CD14-positive monocyte (primary cell): ENCODE measurements around the gene CMTM5. TPM values are rescaled to one million over a fixed set of nuclear protein-coding genes. Genes with fewer than 3 reads are reported as not detected.

Source experiments
- DNase-seq, 3 donors: peaks; one replicate each; pipeline ENCODE4 v3.0.0-alpha.2; 2011 to 2022
- H2AFZ ChIP-seq: 2 replicates; pipeline ENCODE4 v1.6.0; 2012; ENCODE audit warnings: mild to moderate bottlenecking, low read depth, low read length, inconsistent platforms; ENCODE audit not compliant: insufficient read depth, poor library complexity, severe bottlenecking
- H3K27ac ChIP-seq, 2 donors: 1 replicate in 1 of 2; 2 replicates in 1 of 2; pipeline ENCODE4 v1.5.1; 2012 to 2013; ENCODE audit warnings: low read length in 2 of 2, control low read depth in 1 of 2, inconsistent platforms in 1 of 2, low read depth in 1 of 2, mild to moderate bottlenecking in 1 of 2
- H3K27me3 ChIP-seq, 2 donors: one replicate each; pipeline versions ENCODE4 v1.6.0 to v1.6.1; 2011 to 2013; ENCODE audit warnings: low read length in 2 of 2; ENCODE audit not compliant: control insufficient read depth in 2 of 2, insufficient read depth in 2 of 2
- H3K36me3 ChIP-seq, 2 donors: replicated peaks in 1 of 2; 1 replicate in 1 of 2; 2 replicates in 1 of 2; pipeline versions ENCODE4 v1.5.1 to v1.6.1; 2012 to 2013; ENCODE audit warnings: low read length in 2 of 2, control low read depth in 1 of 2, inconsistent platforms in 1 of 2, mild to moderate bottlenecking in 1 of 2; ENCODE audit not compliant: insufficient read depth in 2 of 2, control insufficient read depth in 1 of 2
- H3K4me1 ChIP-seq, 2 donors: 1 replicate in 1 of 2; 2 replicates in 1 of 2; pipeline versions ENCODE4 v1.5.1 to v1.6.1; 2012 to 2013; ENCODE audit warnings: low read length in 2 of 2, control low read depth in 1 of 2, inconsistent platforms in 1 of 2, mild to moderate bottlenecking in 1 of 2, moderate library complexity in 1 of 2; ENCODE audit not compliant: insufficient read depth in 2 of 2, control insufficient read depth in 1 of 2
- H3K4me2 ChIP-seq: replicated peaks from 2 replicates; pipeline ENCODE3; 2012; ENCODE audit warnings: low read length, moderate library complexity, mild to moderate bottlenecking; ENCODE audit not compliant: poor library complexity, severe bottlenecking; ENCODE audit errors: extremely low read depth
- H3K4me3 ChIP-seq, 3 experiments: fragments of 200-600 bp in 1 of 3; sonication (generic) in 1 of 3; replicated peaks in 1 of 3; 1 replicate in 2 of 3; 2 replicates in 1 of 3; pipeline ENCODE4 v1.5.1; 2011 to 2013; ENCODE audit warnings: low read length in 3 of 3, mild to moderate bottlenecking in 3 of 3, control low read depth in 2 of 3, low read depth in 2 of 3, inconsistent platforms in 1 of 3, moderate library complexity in 1 of 3
- H3K79me2 ChIP-seq: 2 replicates; pipeline ENCODE4 v1.6.0; 2012; ENCODE audit warnings: mild to moderate bottlenecking, control low read depth, inconsistent platforms, low read length, moderate library complexity; ENCODE audit not compliant: insufficient read depth
- H3K9ac ChIP-seq: 2 replicates; pipeline ENCODE4 v1.6.0; 2017; ENCODE audit warnings: low read length, mild to moderate bottlenecking; ENCODE audit not compliant: insufficient read depth, poor library complexity, severe bottlenecking
- H3K9me3 ChIP-seq, 2 donors: replicated peaks in 1 of 2; 1 replicate in 1 of 2; 2 replicates in 1 of 2; pipeline versions ENCODE4 v1.5.1 to v1.6.1; 2012 to 2013; ENCODE audit warnings: low read length in 2 of 2, control low read depth in 1 of 2; ENCODE audit not compliant: control insufficient read depth in 1 of 2, insufficient read depth in 1 of 2
- H4K20me1 ChIP-seq: 2 replicates; pipeline ENCODE4 v1.6.0; 2012; ENCODE audit warnings: mild to moderate bottlenecking, low read length, control low read depth, moderate library complexity; ENCODE audit not compliant: insufficient read depth
- H3K27ac Mint-ChIP-seq, 7 donors: one replicate each; pipeline ENCODE4 v1.8.0; 2020; ENCODE audit warnings: mild to moderate bottlenecking in 7 of 7, mixed read lengths in 7 of 7, moderate library complexity in 6 of 7, inconsistent platforms in 2 of 7
- H3K27me3 Mint-ChIP-seq, 3 donors: one replicate each; pipeline ENCODE4 v1.8.0; 2021 to 2022; ENCODE audit warnings: low read depth in 3 of 3, mild to moderate bottlenecking in 3 of 3, mixed read lengths in 3 of 3, moderate library complexity in 3 of 3, inconsistent platforms in 1 of 3
- H3K36me3 Mint-ChIP-seq, 2 donors: one replicate each; pipeline ENCODE4 v1.8.0; 2020; ENCODE audit warnings: mixed read lengths in 2 of 2, inconsistent platforms in 1 of 2, mild to moderate bottlenecking in 1 of 2
- H3K4me1 Mint-ChIP-seq: one replicate; pipeline ENCODE4 v1.8.0; 2020; ENCODE audit warnings: mild to moderate bottlenecking, mixed read lengths
- H3K4me3 Mint-ChIP-seq, 2 donors: one replicate each; pipeline ENCODE4 v1.8.0; 2020; ENCODE audit warnings: mild to moderate bottlenecking in 2 of 2, mixed read lengths in 2 of 2, moderate library complexity in 1 of 2
- H3K9me3 Mint-ChIP-seq, 7 donors: one replicate each; pipeline ENCODE4 v1.8.0; 2020 to 2022; ENCODE audit warnings: mixed read lengths in 7 of 7, mild to moderate bottlenecking in 6 of 7, moderate library complexity in 6 of 7, inconsistent platforms in 2 of 7
- WGBS: methylation state at CpG from one replicate; pipeline ENCODE4 v1.1.5; 2013; ENCODE audit warnings: missing lambda C conversion rate; ENCODE audit not compliant: insufficient coverage; 5-methylcytosine and 5-hydroxymethylcytosine counted together
- intact Hi-C, 2 donors: fragments of 100-400 bp; cut with micrococcal nuclease; formaldehyde crosslinking; loops; one replicate each; pipeline versions ENCODE4 v1.15.0 to v1.15.1; 2023
- polyA minus RNA-seq: library from RNA; depleted of rRNA, polyadenylated mRNA; stranded (reverse); fragments of >200 nt; gene quantifications from 2 replicates; pipeline ENCODE4 v1.2.3, GENCODE V29; 2012
- polyA plus RNA-seq, 3 donors: library from polyadenylated mRNA; depleted of rRNA in 1 of 3; unstranded in 2 of 3; stranded (reverse) in 1 of 3; fragments of 300-500 nt in 2 of 3; fragments of >200 nt in 1 of 3; fragmentation: Illumina TruSeq in 2 of 3; gene quantifications; 1 replicate in 2 of 3; 2 replicates in 1 of 3; pipeline ENCODE4 v1.2.3, GENCODE V29; 2012 to 2021
- total RNA-seq, 12 experiments: library from RNA in 1 of 12; stranded (reverse) in 1 of 12; fragments of 120-200 nt in 1 of 12; gene quantifications; one replicate each; pipeline ENCODE4 v1.2.4 and lab custom pipeline; 2013 to 2026; ENCODE audit warnings: mixed read lengths in 6 of 12, inconsistent platforms in 1 of 12
- TF ChIP-seq, protein P1 (sequence below): fragments of 200-600 bp; IDR thresholded peaks from one replicate; pipeline ENCODE4 v1.8.0; 2022; ENCODE audit warnings: antibody characterized with exemption, mild to moderate bottlenecking

CMTM5 gene, protein sequence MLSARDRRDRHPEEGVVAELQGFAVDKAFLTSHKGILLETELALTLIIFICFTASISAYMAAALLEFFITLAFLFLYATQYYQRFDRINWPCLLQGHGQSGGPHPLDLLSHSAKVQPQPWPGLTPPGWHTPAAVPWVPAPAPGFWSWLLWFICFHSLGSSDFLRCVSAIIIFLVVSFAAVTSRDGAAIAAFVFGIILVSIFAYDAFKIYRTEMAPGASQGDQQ
- 0.60 TPM for total RNA-seq (2013)
- polyA plus RNA-seq: 1 to 10 TPM in 1 of 3 donors, under 1 TPM in 1, not detected in 1; 0.93 to 1.1 TPM
- 0.14 and 1.1 TPM in 2 replicates for polyA minus RNA-seq
- total RNA-seq (lab: John Stamatoyannopoulos, UW): 0 to 0.30 (median 0) reads per million in 11 experiments

DNA sequence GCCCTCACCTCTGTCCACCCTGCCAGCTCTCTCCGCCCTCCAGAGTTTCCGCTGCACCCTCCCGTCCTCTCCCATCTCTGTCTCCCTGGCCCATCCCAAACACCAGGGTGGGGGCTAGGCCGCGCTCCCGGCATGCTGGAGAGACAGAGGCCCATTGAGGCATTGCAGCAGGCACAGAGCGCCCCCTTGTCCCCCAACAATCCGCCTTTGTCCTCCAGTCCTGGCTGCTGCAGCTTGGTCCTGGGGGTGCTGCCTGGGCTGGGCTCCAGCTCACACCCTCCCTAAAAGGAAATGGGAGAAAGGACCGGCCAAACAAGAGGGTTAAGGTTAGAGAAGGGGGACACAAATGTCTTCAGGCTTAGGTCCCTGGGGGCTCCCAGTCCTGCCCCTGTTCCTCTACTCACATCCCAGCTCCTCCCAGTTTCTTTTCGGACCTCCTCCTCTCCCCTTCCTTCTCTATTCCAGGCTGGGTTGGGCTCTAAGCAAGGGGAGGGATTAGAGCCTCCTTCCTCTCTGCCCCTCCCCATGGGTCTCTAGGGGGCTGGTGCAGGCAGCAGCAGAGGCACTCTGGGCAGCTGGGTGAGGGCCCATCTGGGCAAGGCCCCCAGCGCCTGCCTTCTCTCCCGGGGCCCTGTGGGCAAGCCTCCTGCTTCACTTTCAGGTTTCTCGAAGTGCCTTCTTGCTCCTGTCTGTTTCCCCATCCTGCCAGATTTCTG lies at the start of gene CMTM5:
TSS of gene CMTM5 (plus strand) at position 565 of the 716 bp plus-strand sequence. CDS start 206 bp downstream, outside the sequence.
- H3K9ac ChIP-seq: no peak within 1 kb of the TSS

More for the DNA sequence above, at the start of gene CMTM5:
- Mint-ChIP-seq H3K9me3 (no peaks in the 10 kb centered on the region), H3K4me1 (no peaks in the 10 kb centered on the region), H3K27ac (no peak within 1 kb of the TSS), H3K27me3 (peaks cover 3 to 11% (median 4%) of the 10 kb centered on the region in 3 donors), H3K4me3 (no peak within 1 kb of the TSS), H3K36me3 (no peaks in the 10 kb centered on the region)
- H3K27me3 ChIP-seq: no peaks in the 10 kb centered on the region
- no peak within 1 kb of the TSS for H3K27ac ChIP-seq
- H3K79me2 ChIP-seq: no peaks in the 10 kb centered on the region
- 88% methylated on average over 9 of the region's 13 CpGs for WGBS
- intact Hi-C loops: loop anchor here in 1 of 2 donors (2.0 kb wide), 1 partner anchor 112 kb away; no protein-coding TSS in a partner anchor
- H2AFZ ChIP-seq: no peak within 1 kb of the TSS
- TF ChIP-seq, protein P1, sequence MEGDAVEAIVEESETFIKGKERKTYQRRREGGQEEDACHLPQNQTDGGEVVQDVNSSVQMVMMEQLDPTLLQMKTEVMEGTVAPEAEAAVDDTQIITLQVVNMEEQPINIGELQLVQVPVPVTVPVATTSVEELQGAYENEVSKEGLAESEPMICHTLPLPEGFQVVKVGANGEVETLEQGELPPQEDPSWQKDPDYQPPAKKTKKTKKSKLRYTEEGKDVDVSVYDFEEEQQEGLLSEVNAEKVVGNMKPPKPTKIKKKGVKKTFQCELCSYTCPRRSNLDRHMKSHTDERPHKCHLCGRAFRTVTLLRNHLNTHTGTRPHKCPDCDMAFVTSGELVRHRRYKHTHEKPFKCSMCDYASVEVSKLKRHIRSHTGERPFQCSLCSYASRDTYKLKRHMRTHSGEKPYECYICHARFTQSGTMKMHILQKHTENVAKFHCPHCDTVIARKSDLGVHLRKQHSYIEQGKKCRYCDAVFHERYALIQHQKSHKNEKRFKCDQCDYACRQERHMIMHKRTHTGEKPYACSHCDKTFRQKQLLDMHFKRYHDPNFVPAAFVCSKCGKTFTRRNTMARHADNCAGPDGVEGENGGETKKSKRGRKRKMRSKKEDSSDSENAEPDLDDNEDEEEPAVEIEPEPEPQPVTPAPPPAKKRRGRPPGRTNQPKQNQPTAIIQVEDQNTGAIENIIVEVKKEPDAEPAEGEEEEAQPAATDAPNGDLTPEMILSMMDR: no peak
- no peaks in the 10 kb centered on the region for H4K20me1 ChIP-seq
- H3K9me3 ChIP-seq: no peaks in the 10 kb centered on the region
- H3K4me3 ChIP-seq: no peak within 1 kb of the TSS
- H3K36me3 ChIP-seq: no peaks in the 10 kb centered on the region
- no peak within 1 kb of the TSS for H3K4me2 ChIP-seq
- no peaks in the 10 kb centered on the region for H3K4me1 ChIP-seq
- no peak for DNase-seq
